SK-N-MC (cell line): ENCODE results near the gene CXCR3.

Experiments used
- EZH2 ChIP-seq: fragments of 200-600 bp; sonication (generic); IDR thresholded peaks from one replicate; pipeline ENCODE4 v1.6.1; 2017; ENCODE audit warnings: antibody characterized with exemption
- FOXP2 ChIP-seq: optimal IDR thresholded peaks from 2 replicates; pipeline ENCODE3; 2011; ENCODE audit warnings: mild to moderate bottlenecking, moderate library complexity; ENCODE audit not compliant: insufficient read depth; ENCODE audit errors: extremely low read length, control extremely low read depth
- POLR2AphosphoS5 ChIP-seq: IDR thresholded peaks from 2 replicates; pipeline ENCODE4 v1.6.1; 2012; ENCODE audit warnings: mild to moderate bottlenecking, low read depth, low read length, borderline replicate concordance

GRCh38 chrX:71629467-71629866 lies 11.2 kb upstream of the CXCR3 start:
- TF ChIP-seq EZH2 (no peak), POLR2AphosphoS5 (no peak), FOXP2 (no peak)
